SK-N-SH treated with all-trans-retinoic acid at 6 μM for 48 hours (cell line): ENCODE data around the gene UBE2L3.
"Not testable (repeated sequence)": the region's sequence is repeated elsewhere in the genome, so short reads cannot be mapped to it uniquely, and the experiment has no call there.

Experiments
- ATAC-seq: fragments of 200-7000 bp; cut with Tn5 transposase; 3 replicates; pipeline ENCODE4 v1.9.1; 2020; ENCODE audit warnings: mild to moderate bottlenecking, moderate library complexity
- ARNTL ChIP-seq: fragments of 450-650 bp; formaldehyde crosslinking; IDR thresholded peaks from 2 replicates; pipeline ENCODE4 v1.5.0; 2020; ENCODE audit warnings: low read depth, mild to moderate bottlenecking, moderate library complexity, borderline replicate concordance
- BACH2 ChIP-seq: fragments of 250-450 bp; sonication (Bioruptor Pico); IDR thresholded peaks from 2 replicates; pipeline ENCODE4 v1.9.0; 2021; ENCODE audit warnings: mild to moderate bottlenecking, borderline replicate concordance
- CREB5 ChIP-seq: fragments of 250-450 bp; sonication (Bioruptor Pico); IDR thresholded peaks from 2 replicates; pipeline ENCODE4 v1.5.1; 2020; ENCODE audit warnings: low read depth, mild to moderate bottlenecking, moderate library complexity
- CSDC2 ChIP-seq: fragments of 250-450 bp; sonication (Bioruptor Pico); IDR thresholded peaks from 2 replicates; pipeline ENCODE4 v1.5.0; 2020; ENCODE audit warnings: mild to moderate bottlenecking, moderate library complexity
- CSRNP3 ChIP-seq: fragments of 250-450 bp; sonication (Bioruptor Pico); IDR thresholded peaks from 2 replicates; pipeline ENCODE4 v1.5.1; 2021; ENCODE audit warnings: mild to moderate bottlenecking, moderate library complexity
- ESRRG ChIP-seq: fragments of 250-450 bp; sonication (Bioruptor Pico); IDR thresholded peaks from 2 replicates; pipeline ENCODE4 v1.6.1; 2021; ENCODE audit warnings: mild to moderate bottlenecking
- GLIS3 ChIP-seq: fragments of 250-450 bp; sonication (Bioruptor Pico); IDR thresholded peaks from 2 replicates; pipeline ENCODE4 v1.5.0; 2020; ENCODE audit warnings: mild to moderate bottlenecking, moderate library complexity
- ISL1 ChIP-seq: fragments of 250-450 bp; sonication (Bioruptor Pico); IDR thresholded peaks from 2 replicates; pipeline ENCODE4 v2.1.2; 2022; ENCODE audit warnings: mild to moderate bottlenecking, moderate library complexity
- OSR1 ChIP-seq: fragments of 250-450 bp; sonication (Bioruptor Pico); IDR thresholded peaks from 2 replicates; pipeline ENCODE4 v1.8.0; 2022; ENCODE audit warnings: moderate library complexity, mild to moderate bottlenecking, inconsistent platforms
- PATZ1 ChIP-seq: fragments of 250-450 bp; sonication (Bioruptor Pico); IDR thresholded peaks from 2 replicates; pipeline ENCODE4 v1.8.0; 2020; ENCODE audit warnings: mild to moderate bottlenecking, moderate library complexity, borderline replicate concordance
- POU6F1 ChIP-seq: fragments of 250-450 bp; sonication (Bioruptor Pico); IDR thresholded peaks from 2 replicates; pipeline ENCODE4 v1.8.0; 2021; ENCODE audit warnings: low read depth, mild to moderate bottlenecking, moderate library complexity, borderline replicate concordance
- PPARA ChIP-seq: fragments of 250-450 bp; sonication (Bioruptor Pico); IDR thresholded peaks from 2 replicates; pipeline ENCODE4 v1.5.0; 2020; ENCODE audit warnings: mild to moderate bottlenecking, borderline replicate concordance
- SNAI2 ChIP-seq: fragments of 250-450 bp; sonication (Bioruptor Pico); IDR thresholded peaks from 2 replicates; pipeline ENCODE4 v1.5.0; 2020; ENCODE audit warnings: mild to moderate bottlenecking, moderate library complexity
- TCF4 ChIP-seq: fragments of 250-450 bp; sonication (Bioruptor Pico); IDR thresholded peaks from 2 replicates; pipeline ENCODE4 v1.8.0; 2021; ENCODE audit warnings: mild to moderate bottlenecking, moderate library complexity, borderline replicate concordance
- TOX ChIP-seq: fragments of 250-450 bp; sonication (Bioruptor Pico); IDR thresholded peaks from 2 replicates; pipeline ENCODE4 v1.8.0; 2021; ENCODE audit warnings: mild to moderate bottlenecking, moderate library complexity, borderline replicate concordance
- ZC3H10 ChIP-seq: fragments of 250-450 bp; sonication (Bioruptor Pico); IDR thresholded peaks from 2 replicates; pipeline ENCODE4 v1.5.1; 2021; ENCODE audit warnings: mild to moderate bottlenecking, moderate library complexity
- ZFP30 ChIP-seq: fragments of 450-650 bp; formaldehyde crosslinking; IDR thresholded peaks from 2 replicates; pipeline ENCODE4 v1.5.0; 2022; ENCODE audit warnings: mild to moderate bottlenecking, moderate library complexity
- ZNF565 ChIP-seq: fragments of 450-650 bp; formaldehyde crosslinking; conservative IDR thresholded peaks from 2 replicates; pipeline ENCODE4 v1.5.0; 2020; ENCODE audit warnings: low read depth, mild to moderate bottlenecking, moderate library complexity
- ZNF8 ChIP-seq: fragments of 450-650 bp; formaldehyde crosslinking; IDR thresholded peaks from 2 replicates; pipeline ENCODE4 v1.5.0; 2020; ENCODE audit warnings: mild to moderate bottlenecking, moderate library complexity

The UBE2L3 gene

GRCh38 chr22:21573750-21574494 lies 6.4 kb downstream of the UBE2L3 start:
- ATAC-seq = no peak
- no peak for TF ChIP-seq GLIS3
- no peak for TF ChIP-seq ESRRG (CRISPR knock-in tag)
- no peak for TF ChIP-seq SNAI2 (CRISPR knock-in tag)
- TF ChIP-seq CSRNP3 (CRISPR knock-in tag) = no peak
- TF ChIP-seq, all 23 proteins: peak for 0

GRCh38 chr22:21579474-21579851 lies 11.9 kb downstream of the UBE2L3 start:
- TF ChIP-seq TCF4 (CRISPR knock-in tag) = no peak
- TF ChIP-seq ZNF565 (CRISPR knock-in tag) = no peak
- no peak for TF ChIP-seq PPARA (CRISPR knock-in tag)
- no peak for TF ChIP-seq GLIS3
- TF ChIP-seq ARNTL (CRISPR knock-in tag) = no peak
- TF ChIP-seq POU6F1 (CRISPR knock-in tag) = no peak
- TF ChIP-seq CREB5 (CRISPR knock-in tag) = no peak
- no peak for TF ChIP-seq ZNF8
- no peak for TF ChIP-seq TOX (CRISPR knock-in tag)
- TF ChIP-seq OSR1 (CRISPR knock-in tag) = no peak
- no peak for TF ChIP-seq ZFP30
- no peak for TF ChIP-seq PATZ1
- TF ChIP-seq BACH2 (CRISPR knock-in tag) = no peak
- no peak for TF ChIP-seq ZC3H10 (CRISPR knock-in tag)
- no peak for TF ChIP-seq SNAI2 (CRISPR knock-in tag)
- no peak for TF ChIP-seq CSDC2 (CRISPR knock-in tag)
- no peak for TF ChIP-seq ESRRG (CRISPR knock-in tag)
- no peak for ATAC-seq

- ATAC-seq = not testable (repeated sequence)
Observed at GRCh38 chr22:21580623-21581007, 13.1 kb downstream of the UBE2L3 start.

GRCh38 chr22:21581009-21581713 lies 13.6 kb downstream of the UBE2L3 start:
- ATAC-seq = not testable (repeated sequence)

GRCh38 chr22:21582801-21583740 lies 15.6 kb downstream of the UBE2L3 start:
- ATAC-seq = no peak
- TF ChIP-seq ZFP30 (no peak), ISL1 (no peak), ZNF8 (no peak), CREB5 (CRISPR knock-in tag) (no peak), POU6F1 (CRISPR knock-in tag) (no peak)
